ENCODE results near the gene MIX23.
A peak's percentile ranks its signal among the peaks of the same experiment; 100 is the strongest.

DNA sequence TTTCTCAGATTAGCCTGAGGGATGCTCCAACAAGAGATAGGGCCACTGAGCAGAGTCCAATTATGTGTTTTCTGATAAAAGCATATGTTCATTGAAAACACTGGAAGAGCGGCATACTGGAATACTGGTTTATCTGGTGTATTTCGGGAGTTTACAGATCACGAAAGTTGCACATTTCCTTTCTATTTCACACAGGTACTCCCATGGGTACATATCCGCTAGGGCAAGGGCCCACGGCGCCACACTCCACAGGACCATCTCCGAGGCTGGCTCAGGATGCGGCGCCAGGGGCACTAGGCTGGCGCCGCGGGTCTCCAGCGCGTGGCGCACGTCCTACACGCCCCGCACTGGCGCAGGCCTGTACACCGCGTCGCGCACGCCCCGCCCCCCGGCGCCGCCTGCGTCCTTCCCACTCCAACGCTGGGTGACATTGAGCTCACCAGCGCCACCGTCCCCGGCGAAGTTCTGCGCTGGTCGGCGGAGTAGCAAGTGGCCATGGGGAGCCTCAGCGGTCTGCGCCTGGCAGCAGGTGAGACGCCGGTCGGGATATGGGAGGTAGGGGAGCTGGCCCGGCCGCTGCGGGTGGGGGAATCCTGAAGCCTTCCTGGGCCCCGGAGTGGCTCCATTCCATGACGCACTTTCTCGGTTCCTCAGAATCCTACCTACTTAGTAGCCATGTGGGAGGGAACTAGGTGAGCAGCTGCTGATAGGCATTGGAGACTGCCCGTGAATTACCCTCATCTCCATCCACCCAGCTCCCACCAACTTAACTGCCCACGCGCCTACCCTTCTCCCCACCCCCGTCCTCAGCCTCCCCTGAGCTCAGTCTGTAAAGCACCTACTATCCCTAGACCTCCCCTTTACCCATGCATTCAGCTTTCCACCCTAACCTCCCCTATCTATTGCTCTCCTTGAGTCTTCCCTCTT is 1.0 kb upstream of the MIX23 start, which contains the start of gene FAM162A:
- peak; percentile 80 for TF ChIP-seq POLR2A (IDR thresholded peaks at IDR 0.05; ENCODE audit: low read length)
- no peak for TF ChIP-seq GATA1 (IDR thresholded peaks at IDR 0.05; ENCODE audit: low read depth, low read length)
